ENCODE data around the gene TAX1BP3. TPM values are rescaled to one million over a fixed set of nuclear protein-coding genes. Genes with fewer than 3 reads are reported as not detected.

The TAX1BP3 gene
- total RNA-seq, 2 experiments from 2014 or later, result 23.7 to 24.5 TPM

Other genes with a start within 250 kb of the TAX1BP3 start
- not detected for gene OR1E2, start 234.7 kb downstream of the TAX1BP3 start, total RNA-seq
- not detected for gene SPATA22, start 196.8 kb downstream of the TAX1BP3 start, total RNA-seq
- not detected for gene ASPA, start 192.6 kb downstream of the TAX1BP3 start, total RNA-seq
- under 1 TPM; 0.77 to 0.97 TPM for gene TRPV3, start 110.8 kb downstream of the TAX1BP3 start, total RNA-seq
- gene TRPV1, start 59.2 kb downstream of the TAX1BP3 start, total RNA-seq, result 1 to 10 TPM; 2.9 to 3.0 TPM
- gene SHPK, start 32.3 kb downstream of the TAX1BP3 start, total RNA-seq, result 10 to 100 TPM; 12.3 to 12.4 TPM
- 10 to 100 TPM; 17.7 to 19.8 TPM for gene CTNS, start 31.8 kb downstream of the TAX1BP3 start, total RNA-seq
- 10 to 100 TPM; 49.3 to 55.4 TPM for gene EMC6, start 234 bp upstream of the TAX1BP3 start, total RNA-seq
- 10 to 100 TPM; 37.6 to 43.2 TPM for gene P2RX5, start 27.6 kb upstream of the TAX1BP3 start, total RNA-seq
- 10 to 100 TPM; 22.0 to 22.7 TPM for gene HASPIN, start 55.3 kb upstream of the TAX1BP3 start, total RNA-seq
- gene ITGAE, start 132.6 kb upstream of the TAX1BP3 start, total RNA-seq, result 10 to 100 TPM; 32.8 to 34.4 TPM
- 10 to 100 TPM; 38.8 to 42.4 TPM for gene NCBP3, start 177.7 kb upstream of the TAX1BP3 start, total RNA-seq
- gene CAMKK1, start 224.5 kb upstream of the TAX1BP3 start, total RNA-seq, result 1 to 10 TPM; 3.3 to 3.9 TPM
- under 1 TPM; 0.43 to 0.44 TPM for gene P2RX1, start 247.9 kb upstream of the TAX1BP3 start, total RNA-seq

Data from activated CD4-positive, alpha-beta memory T cell treated with anti-CD3 and anti-CD28 coated beads for 36 hours (primary cell).